Motor neuron (in vitro differentiated cells): Measurements from ENCODE around the gene RGSL1. TPM values are rescaled to one million over a fixed set of nuclear protein-coding genes. Genes with fewer than 3 reads are reported as not detected.
"Not testable (repeated sequence)": the region's sequence is repeated elsewhere in the genome, so short reads cannot be mapped to it uniquely, and the experiment has no call there.

Experiments used
- ATAC-seq, 8 experiments: fragments of 200-7000 bp; cut with Tn5 transposase; replicated peaks in 6 of 8; 2 replicates each; pipeline ENCODE4 v1.8.0; 2021; ENCODE audit warnings: mild to moderate bottlenecking in 8 of 8, moderate library complexity in 8 of 8
- H3K27ac ChIP-seq, 2 donors: fragments of 250-450 bp; sonication (Bioruptor Pico); 2 replicates each; pipeline ENCODE4 v1.9.0; 2021; ENCODE audit warnings: antibody characterized with exemption in 2 of 2, mild to moderate bottlenecking in 2 of 2, moderate library complexity in 1 of 2
- H3K4me1 ChIP-seq, 2 donors: fragments of 250-450 bp; sonication (Bioruptor Pico); replicated peaks in 1 of 2; 2 replicates each; pipeline ENCODE4 v1.6.1; 2021; ENCODE audit warnings: antibody characterized with exemption in 2 of 2, mild to moderate bottlenecking in 2 of 2, moderate library complexity in 1 of 2
- H3K4me3 ChIP-seq, 5 donors: fragments of 250-450 bp; sonication (Bioruptor Pico); 2 replicates each; pipeline ENCODE4 v1.9.0; 2021; ENCODE audit warnings: antibody characterized with exemption in 5 of 5, mild to moderate bottlenecking in 5 of 5, moderate library complexity in 4 of 5
- WGBS, 10 experiments: fragments of 450-650 bp; shearing (Covaris generic); methylation state at CpG; one replicate each; pipeline ENCODE4 v1.0.0; 2022; 5-methylcytosine and 5-hydroxymethylcytosine counted together
- in situ Hi-C, 9 experiments: fragments of 400-800 bp; cut with MboI; loops; one replicate each; pipeline ENCODE4 v1.15.0; 2021; ENCODE audit warnings: low sequenced_read_pairs in 9 of 9, low pct_unique_long_range_greater_than_20kb in 2 of 9; ENCODE audit not compliant: unreplicated experiment in 9 of 9
- total RNA-seq, 8 experiments: library from RNA; unstranded; fragments of 300-600 nt; gene quantifications; 2 replicates each; pipeline versions ENCODE4 v1.2.3 to v1.2.4, GENCODE V29; 2022

RGSL1 gene
- total RNA-seq, 8 experiments from 2014 or later = 0.17 to 2.2 (median 0.21) TPM; not detected in 3

GRCh38 chr1:182507685-182508084, 57.7 kb downstream of the RGSL1 start:
- H3K4me3 ChIP-seq = no peak overlapping the region
- in situ Hi-C loops = no loop called here
- H3K4me1 ChIP-seq = no peaks in the 10 kb centered on the region
- peak in 2 of 8 experiments; percentile 44 to 71 for ATAC-seq
- H3K27ac ChIP-seq = no peak overlapping the region
- WGBS, 10 experiments = 8 to 100% (median 67%) methylated on average over 1 to 3 of the region's 3 CpGs; no CpG with 5 or more reads in 3 of the 10 experiments

GRCh38 chr1:182515556-182515955, 65.6 kb downstream of the RGSL1 start:
- H3K27ac ChIP-seq = no peak overlapping the region
- H3K4me3 ChIP-seq = no peak overlapping the region
- in situ Hi-C loops = no loop called here
- H3K4me1 ChIP-seq = no peaks in the 10 kb centered on the region
- no peak for ATAC-seq
- 0 to 100% (median 68%) methylated on average over 1 to 11 of the region's 17 CpGs; no CpG with 5 or more reads in 4 of the 10 experiments for WGBS, 10 experiments

GRCh38 chr1:182520736-182521135, 70.8 kb downstream of the RGSL1 start:
- Histone ChIP-seq H3K4me1 (no peaks in the 10 kb centered on the region), H3K27ac (no peak overlapping the region), H3K4me3 (no peak overlapping the region)
- in situ Hi-C loops = no loop called here
- no peak for ATAC-seq

GRCh38 chr1:182525342-182525741, 75.4 kb downstream of the RGSL1 start:
- in situ Hi-C loops = no loop called here
- no peak for ATAC-seq
- Histone ChIP-seq H3K4me3 (no peak overlapping the region), H3K4me1 (no peaks in the 10 kb centered on the region), H3K27ac (no peak overlapping the region)

- Histone ChIP-seq H3K27ac (no peak overlapping the region), H3K4me3 (no peak overlapping the region), H3K4me1 (no peaks in the 10 kb centered on the region)
- WGBS, 10 experiments = 0 to 94% (median 80%) methylated on average over 1 to 2 of the region's 2 CpGs; no CpG with 5 or more reads in 1 of the 10 experiments
- no peak for ATAC-seq
- in situ Hi-C loops = no loop called here
Measured at GRCh38 chr1:182527680-182528079, 77.7 kb downstream of the RGSL1 start.

- 11 to 83% (median 79%) methylated on average over 2 to 5 of the region's 5 CpGs; no CpG with 5 or more reads in 3 of the 10 experiments for WGBS, 10 experiments
- H3K4me1 ChIP-seq, in situ Hi-C loops, H3K4me3 ChIP-seq, ATAC-seq, H3K27ac ChIP-seq: not testable (repeated sequence)
Measured at GRCh38 chr1:182528206-182528605, 78.3 kb downstream of the RGSL1 start.

- WGBS, 10 experiments = 10 to 100% (median 87%) methylated on average over 1 to 2 of the region's 2 CpGs
- H3K4me1 ChIP-seq = no peaks in the 10 kb centered on the region
- no peak overlapping the region for H3K4me3 ChIP-seq
- ATAC-seq = no peak
- no peak overlapping the region for H3K27ac ChIP-seq
- in situ Hi-C loops = no loop called here
Measured at GRCh38 chr1:182533896-182534295, 84.0 kb downstream of the RGSL1 start.

- in situ Hi-C loops = no loop called here
- no peak for ATAC-seq
- no peak overlapping the region for H3K27ac ChIP-seq
- no peak overlapping the region for H3K4me3 ChIP-seq
- H3K4me1 ChIP-seq = no peaks in the 10 kb centered on the region
Measured at GRCh38 chr1:182549346-182549745, 99.4 kb downstream of the RGSL1 start.

GRCh38 chr1:182549811-182550210, 99.9 kb downstream of the RGSL1 start:
- ATAC-seq = no peak
- Histone ChIP-seq H3K4me1 (no peaks in the 10 kb centered on the region), H3K27ac (no peak overlapping the region), H3K4me3 (no peak overlapping the region)
- WGBS, 10 experiments = 0 to 75% (median 36%) methylated on average over 1 of the region's 1 CpG; no CpG with 5 or more reads in 2 of the 10 experiments
- in situ Hi-C loops = no loop called here

- no peaks in the 10 kb centered on the region for H3K4me1 ChIP-seq
- no peak for ATAC-seq
- WGBS, 10 experiments = 7 to 100% (median 76%) methylated on average over 1 to 2 of the region's 2 CpGs; no CpG with 5 or more reads in 3 of the 10 experiments
- H3K27ac ChIP-seq = no peak overlapping the region
- in situ Hi-C loops = no loop called here
- no peak overlapping the region for H3K4me3 ChIP-seq
Measured at GRCh38 chr1:182552527-182552926, 102.6 kb downstream of the RGSL1 start.

GRCh38 chr1:182555493-182555892, 105.5 kb downstream of the RGSL1 start:
- WGBS, 10 experiments = 33 to 100% (median 57%) methylated on average over 1 of the region's 1 CpG; no CpG with 5 or more reads in 4 of the 10 experiments
- Histone ChIP-seq H3K4me3 (no peak overlapping the region), H3K27ac (no peak overlapping the region), H3K4me1 (peaks cover 0 to 7% of the 10 kb centered on the region in 2 donors)
- in situ Hi-C loops = no loop called here
- no peak for ATAC-seq

- Histone ChIP-seq H3K27ac (no peak overlapping the region), H3K4me1 (peaks cover 0 to 11% of the 10 kb centered on the region in 2 donors), H3K4me3 (no peak overlapping the region)
- in situ Hi-C loops = no loop called here
- no peak for ATAC-seq
Measured at GRCh38 chr1:182556279-182556678, 106.3 kb downstream of the RGSL1 start.

GRCh38 chr1:182560392-182560984, 110.5 kb downstream of the RGSL1 start:
- 0 to 81% (median 53%) methylated on average over 1 to 7 of the region's 7 CpGs; no CpG with 5 or more reads in 2 of the 10 experiments for WGBS, 10 experiments
- in situ Hi-C loops = no loop called here
- Histone ChIP-seq H3K4me1 (peaks cover 0 to 11% of the 10 kb centered on the region in 2 donors), H3K27ac (no peak overlapping the region), H3K4me3 (no peak overlapping the region)
- peak in 3 of 8 experiments; percentile 46 to 72 (median 71) for ATAC-seq

- ATAC-seq = no peak
- H3K4me3 ChIP-seq = no peak overlapping the region
- no peak overlapping the region for H3K27ac ChIP-seq
- 25 to 100% (median 65%) methylated on average over 1 to 4 of the region's 4 CpGs; no CpG with 5 or more reads in 2 of the 10 experiments for WGBS, 10 experiments
- in situ Hi-C loops = no loop called here
- H3K4me1 ChIP-seq = peaks cover 0 to 11% of the 10 kb centered on the region in 2 donors
Measured at GRCh38 chr1:182561456-182561855, 111.5 kb downstream of the RGSL1 start.
